ENCODE measurements around the gene LNPK.
"Not testable (repeated sequence)": the region's sequence is repeated elsewhere in the genome, so short reads cannot be mapped to it uniquely, and the experiment has no call there.

The LNPK gene, protein sequence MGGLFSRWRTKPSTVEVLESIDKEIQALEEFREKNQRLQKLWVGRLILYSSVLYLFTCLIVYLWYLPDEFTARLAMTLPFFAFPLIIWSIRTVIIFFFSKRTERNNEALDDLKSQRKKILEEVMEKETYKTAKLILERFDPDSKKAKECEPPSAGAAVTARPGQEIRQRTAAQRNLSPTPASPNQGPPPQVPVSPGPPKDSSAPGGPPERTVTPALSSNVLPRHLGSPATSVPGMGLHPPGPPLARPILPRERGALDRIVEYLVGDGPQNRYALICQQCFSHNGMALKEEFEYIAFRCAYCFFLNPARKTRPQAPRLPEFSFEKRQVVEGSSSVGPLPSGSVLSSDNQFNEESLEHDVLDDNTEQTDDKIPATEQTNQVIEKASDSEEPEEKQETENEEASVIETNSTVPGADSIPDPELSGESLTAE

DNA sequence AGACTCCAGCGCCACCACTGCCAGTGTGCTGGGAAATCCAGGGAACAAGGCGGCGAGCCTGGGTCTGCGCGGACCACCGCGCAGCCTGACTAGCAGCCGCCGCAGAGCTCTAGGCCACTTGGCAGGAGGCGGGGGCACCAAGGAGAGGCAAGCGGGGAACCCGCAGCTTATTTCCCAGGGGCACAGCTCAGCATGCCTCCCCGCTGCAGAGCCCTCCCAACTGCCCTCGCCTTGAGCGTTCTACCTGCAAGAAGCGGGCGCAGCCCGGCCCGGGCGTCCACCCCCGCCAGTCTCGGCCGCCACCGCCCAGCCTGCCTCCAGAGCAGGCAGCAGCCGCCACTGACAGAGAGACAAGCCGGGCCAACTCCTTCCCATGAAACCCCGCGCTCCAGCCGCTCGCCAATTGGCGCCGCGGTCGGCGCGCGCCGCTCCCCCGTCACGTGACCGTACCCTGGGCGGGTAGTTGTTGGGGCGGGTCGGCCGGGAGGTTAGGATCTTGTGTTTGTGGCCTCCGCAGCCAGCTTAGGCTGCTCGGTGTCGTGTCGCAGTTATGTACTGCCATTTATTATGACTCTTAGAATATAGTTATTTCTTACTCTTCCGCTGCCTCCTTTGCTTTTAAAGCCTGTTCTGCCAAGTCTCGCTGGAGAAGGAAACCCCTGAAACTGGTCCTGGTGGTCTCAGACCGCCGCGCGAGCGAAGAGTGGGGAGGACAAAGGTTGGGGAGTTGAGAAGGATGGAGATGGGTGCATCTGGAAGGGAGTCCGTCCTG lies at the start of gene LNPK:
TSS of gene LNPK (minus strand) at position 352 of the 772 bp plus-strand sequence. CDS start 6,683 bp downstream, outside the sequence.
- DNase-seq (ENCODE audit: low read depth), result peak; percentile 84

DNA sequence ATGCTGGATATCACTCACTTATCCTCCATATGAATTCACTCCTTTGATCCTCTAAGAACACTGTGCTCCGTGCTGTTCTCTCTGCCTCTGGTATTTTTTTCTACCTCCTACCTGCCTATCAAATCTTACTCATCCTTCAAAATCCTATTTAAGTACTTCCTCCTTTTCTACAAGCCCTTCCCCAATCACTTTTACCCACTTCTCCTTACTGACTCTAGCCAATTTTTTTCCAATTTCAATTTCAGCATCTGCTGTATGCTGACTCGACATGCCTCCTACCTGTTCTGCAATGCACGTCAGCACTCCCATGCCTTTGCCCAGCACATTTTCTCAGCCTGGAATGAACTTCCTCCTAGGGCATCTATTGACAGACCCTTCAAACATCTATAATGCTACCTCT lies 37.3 kb upstream of the LNPK start:
- DNase-seq (ENCODE audit: low read depth), result no peak

DNA sequence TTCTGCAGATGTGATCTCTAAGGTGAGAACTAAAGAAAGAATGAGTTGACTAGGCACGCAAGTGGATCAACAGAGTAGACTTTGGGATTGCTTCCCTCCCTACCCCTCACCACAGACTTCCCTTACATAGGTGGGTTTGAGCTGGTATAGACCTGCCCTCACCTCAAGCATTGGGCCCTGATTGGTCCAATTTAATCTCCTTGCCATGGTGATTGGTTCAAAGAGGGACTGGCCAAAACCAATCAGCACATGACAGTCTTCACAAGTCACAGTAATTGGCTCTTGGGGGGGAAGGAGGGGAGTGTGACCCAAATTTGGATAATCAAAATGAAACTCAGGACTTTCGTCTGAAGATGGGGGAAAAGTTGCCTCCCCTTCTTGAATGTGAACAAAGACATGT lies 36.6 kb upstream of the LNPK start:
- no peak for DNase-seq (ENCODE audit: low read depth)

DNA sequence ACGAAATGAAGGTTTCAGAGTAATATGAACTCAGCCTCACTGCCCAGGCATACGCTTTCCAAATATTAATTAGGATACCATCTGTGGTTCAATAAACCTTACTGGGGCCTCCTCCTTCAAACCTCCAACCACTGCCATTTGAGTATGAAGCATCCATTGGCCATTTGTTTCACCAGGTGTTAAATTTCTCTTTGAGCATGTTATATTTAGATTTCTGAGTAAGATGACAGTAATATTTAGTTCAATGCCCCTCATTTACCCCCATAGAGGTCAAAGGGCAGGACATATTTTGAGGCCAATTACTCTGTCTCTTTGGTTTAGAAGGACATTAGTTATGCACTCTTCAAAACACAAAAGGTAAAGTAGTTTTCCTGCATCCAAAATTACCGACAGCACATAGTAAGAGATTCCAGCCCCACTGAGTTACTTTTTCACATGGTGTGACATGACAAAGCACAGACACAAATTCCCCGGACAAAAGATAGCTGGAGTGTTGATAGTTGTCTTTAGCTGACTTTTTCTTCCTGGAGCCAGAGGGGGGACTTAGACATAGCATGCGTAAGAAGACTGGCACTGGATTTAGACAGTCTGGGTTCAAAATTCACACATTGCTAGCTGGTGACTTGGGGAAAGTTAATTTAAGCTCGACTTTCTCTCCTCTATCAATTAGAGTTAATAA lies 33.1 kb upstream of the LNPK start:
- DNase-seq (ENCODE audit: low read depth), result no peak

DNA sequence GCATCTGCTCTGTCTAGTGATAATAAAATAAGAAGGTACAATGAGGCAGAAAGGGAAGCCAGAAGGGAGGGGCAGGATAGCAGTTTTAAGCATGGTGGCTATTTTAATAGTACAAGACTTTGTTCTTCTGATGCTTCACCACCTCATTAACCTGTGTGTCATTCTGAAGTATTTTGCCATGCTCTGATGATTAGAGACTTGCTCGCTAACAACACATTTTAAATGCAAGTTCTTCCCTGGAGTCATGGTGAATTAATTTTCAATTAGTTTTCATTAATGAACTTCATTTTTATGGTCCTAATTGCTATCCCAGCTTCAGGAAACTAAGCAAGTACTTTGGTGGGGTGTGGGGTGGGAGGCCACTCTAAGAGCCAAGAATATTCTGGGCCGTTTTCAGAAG lies 25.7 kb upstream of the LNPK start:
- DNase-seq (ENCODE audit: low read depth), result no peak

DNA sequence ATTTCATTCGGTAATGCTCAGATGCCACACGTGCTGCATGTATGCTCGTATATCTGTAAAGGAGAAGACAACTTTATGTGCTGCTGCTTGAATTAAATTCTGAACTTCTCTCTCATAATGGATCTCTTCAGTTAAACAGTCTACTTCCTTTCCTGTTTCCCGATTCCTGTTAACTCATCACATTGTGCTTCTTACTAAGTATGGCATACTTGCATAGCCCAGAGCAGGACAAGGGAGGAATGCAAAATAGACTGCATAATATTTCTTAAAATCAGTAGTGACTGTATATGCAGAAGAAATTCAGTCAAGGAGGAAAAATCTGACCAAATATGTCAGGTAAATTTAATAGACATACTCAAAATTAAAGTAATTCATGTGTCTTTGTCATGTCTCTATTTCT lies 23.9 kb upstream of the LNPK start:
- no peak for DNase-seq (ENCODE audit: low read depth)

DNA sequence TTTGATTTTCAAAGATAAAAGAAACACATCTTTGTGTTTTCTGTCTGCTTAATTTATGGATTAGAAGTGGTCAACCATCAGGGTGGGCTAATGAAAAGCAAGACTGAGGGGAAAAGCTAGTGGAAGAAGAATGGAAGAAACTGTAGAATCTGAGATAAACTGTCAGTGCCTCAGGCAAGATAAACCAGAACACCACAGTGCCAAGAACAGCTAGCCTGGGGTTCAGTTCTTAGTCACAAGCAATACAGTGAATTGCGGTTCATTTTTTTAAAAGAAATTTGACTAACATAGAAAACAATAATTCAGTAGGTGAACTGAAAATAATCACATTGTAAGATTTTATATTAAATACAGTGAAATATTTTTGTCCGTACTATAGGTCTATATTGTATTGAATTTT lies 22.0 kb upstream of the LNPK start:
- no peak for DNase-seq (ENCODE audit: low read depth)

DNA sequence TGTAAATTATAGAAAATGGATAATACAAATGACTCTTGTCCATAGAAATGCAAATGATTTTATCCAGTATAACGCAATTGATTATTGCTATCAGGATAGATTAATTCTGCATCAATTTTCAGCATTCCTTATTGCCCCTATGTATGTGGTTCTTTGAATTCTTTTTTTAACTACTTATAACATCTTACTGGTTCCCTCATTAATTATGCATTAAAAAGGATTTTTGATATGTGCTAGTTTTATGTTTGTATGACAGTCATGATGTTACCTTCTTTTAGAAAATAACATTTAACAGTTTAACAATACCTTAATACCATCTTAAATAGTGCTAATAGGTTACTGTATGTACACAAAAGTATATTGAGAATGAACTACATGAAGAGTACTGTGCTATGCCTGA lies 20.0 kb upstream of the LNPK start:
- DNase-seq (ENCODE audit: low read depth), result no peak

DNA sequence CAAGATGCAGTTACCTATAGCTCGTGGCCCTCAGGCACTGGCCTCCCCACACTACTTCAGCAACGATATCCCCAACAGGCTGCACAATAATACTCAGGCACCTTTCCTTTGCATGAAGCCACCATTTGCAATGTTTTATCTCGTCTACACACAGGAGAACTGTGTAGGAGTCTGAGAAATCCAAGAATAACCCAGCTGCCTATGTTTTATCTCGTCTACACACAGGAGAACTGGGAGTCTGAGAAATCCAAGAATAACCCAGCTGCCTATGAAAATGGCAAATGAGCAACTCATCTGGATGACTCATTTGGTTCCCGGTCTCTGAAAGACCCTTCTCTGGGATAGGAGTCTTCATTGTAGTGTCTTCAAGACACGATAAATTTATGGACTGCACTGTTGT lies 18.3 kb upstream of the LNPK start:
- DNase-seq (ENCODE audit: low read depth), result no peak

DNA sequence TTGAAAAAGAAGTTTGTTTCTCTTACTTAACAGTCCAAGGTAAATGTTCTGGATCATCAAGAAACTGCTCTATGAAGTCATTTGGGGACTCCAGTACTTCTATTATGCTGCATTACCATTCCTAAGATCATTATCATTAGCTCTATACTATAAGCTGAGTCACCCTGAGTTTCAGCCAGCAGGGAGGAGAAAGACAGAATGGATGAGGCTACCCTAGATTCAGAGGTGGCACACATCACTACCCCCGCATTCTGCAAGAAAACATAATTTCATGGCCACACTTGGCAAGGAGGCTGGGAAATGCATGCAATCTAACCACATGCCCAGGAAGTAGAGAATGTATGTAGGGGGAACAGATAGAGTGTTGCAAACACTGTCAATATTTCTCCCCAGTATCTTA lies 16.6 kb upstream of the LNPK start:
- no peak for DNase-seq (ENCODE audit: low read depth)

DNA sequence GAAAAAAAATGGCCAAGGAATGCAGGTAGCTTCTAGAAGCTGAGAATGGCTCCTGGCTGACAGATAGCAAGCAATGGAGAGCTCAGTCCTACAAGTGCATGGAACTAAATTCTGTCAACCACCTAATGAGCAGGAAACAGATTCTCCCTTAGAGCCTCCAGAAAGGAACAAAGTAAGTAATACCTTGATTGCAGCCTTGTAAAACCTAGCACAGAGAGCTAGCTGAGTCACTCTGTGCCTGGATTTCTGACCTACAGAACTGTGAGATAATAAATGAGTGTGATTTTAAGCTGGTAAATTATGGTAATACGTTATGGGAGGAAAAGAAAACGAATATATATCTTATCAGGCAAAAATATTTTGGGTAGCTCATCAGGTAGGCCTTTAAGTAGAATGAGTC lies 7.4 kb upstream of the LNPK start:
- no peak for DNase-seq (ENCODE audit: low read depth)

DNA sequence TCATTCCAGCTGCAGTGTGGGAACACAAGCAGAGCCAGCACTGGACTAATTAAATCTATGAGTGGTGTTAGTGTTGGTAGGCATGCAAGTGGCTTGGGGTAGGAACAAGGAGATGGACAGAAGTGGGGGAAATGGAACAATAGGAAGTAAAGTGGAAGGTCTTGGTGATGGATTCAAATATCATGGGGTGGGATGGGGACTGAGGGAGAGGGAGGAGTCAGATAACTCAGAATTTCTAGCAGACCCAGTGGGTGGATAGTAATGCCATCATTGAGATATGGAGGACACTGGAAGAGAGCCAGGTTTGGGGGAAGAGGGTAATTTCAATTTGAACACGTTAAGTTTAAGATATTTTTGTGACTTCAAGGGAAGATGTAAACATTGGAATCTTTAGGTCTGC lies 2.9 kb upstream of the LNPK start:
- no peak for DNase-seq (ENCODE audit: low read depth)

DNA sequence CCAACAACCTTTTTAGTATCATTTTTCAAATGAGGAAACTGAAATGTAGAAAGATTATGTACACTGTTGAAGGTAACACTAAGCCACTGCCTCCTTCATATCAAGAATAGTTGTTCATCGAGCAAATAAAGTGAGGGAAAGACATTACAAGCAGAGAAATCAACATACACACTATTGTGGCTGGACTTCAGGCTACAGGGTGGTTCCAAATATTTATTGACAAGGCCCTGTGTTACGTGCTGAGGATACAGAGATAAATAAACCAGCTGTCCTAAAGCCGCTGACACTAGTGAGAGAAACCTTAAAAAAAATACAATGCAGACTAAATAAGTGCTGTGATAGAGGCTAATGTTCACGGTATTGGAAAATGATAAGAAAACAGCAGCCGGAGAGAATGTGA lies 1.9 kb upstream of the LNPK start:
- no peak for DNase-seq (ENCODE audit: low read depth)

DNA sequence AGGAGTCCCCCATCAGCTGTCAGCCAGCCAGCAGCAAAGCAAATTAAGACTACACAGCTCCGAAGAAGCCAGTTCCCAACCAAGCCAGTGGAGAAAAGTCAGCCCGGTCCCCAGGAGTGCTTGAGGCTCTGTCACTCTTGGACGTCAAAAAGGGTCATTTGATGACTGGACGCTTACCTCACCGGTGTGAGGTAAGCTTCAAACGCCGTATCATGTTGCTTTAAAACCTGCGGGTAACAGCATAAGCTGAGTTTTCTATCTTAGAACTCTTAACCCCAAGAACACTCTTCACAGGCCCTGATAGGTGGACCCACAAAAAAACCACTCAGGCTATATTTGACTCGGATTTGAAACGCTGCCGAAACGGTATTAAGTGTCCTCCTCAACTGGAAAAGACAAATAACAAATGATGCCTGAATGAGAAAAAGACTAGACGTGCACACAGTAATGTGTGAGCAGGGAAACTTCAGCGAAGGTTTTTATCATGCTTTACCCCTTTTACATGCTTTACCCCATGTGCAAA lies 682 bp upstream of the LNPK start:
- DNase-seq (ENCODE audit: low read depth), result no peak

DNA sequence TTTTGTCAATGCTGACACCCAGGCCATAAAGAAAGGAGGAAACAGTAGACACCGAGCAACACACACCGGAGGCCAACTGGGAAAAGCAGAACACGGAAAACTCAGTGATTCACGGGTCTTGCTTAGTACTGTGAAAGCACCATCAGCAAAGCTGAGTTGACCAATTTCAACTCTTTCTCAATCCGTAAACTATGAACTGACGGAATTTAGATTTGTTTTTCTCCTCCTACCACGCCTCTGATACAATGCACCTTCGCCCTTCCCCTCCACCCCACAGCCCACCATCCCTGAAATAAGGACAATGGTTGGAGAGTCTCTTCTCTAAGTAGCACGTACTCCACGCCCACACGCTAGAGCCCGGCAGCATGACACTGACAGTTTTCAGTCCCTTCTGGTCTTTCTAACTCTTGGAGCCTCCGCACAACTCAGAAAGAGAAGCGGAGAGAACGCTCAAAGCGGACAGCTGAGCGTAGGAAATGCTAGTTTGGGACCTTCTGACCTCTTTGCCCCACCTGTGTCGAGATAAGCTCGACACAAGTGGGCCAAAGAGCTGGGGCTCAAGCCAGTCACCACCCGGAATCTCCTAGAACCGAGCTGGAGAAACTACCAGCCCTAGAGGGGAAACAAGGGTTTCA lies 669 bp downstream of the LNPK start:
- DNase-seq (ENCODE audit: low read depth), result peak; percentile 21

DNA sequence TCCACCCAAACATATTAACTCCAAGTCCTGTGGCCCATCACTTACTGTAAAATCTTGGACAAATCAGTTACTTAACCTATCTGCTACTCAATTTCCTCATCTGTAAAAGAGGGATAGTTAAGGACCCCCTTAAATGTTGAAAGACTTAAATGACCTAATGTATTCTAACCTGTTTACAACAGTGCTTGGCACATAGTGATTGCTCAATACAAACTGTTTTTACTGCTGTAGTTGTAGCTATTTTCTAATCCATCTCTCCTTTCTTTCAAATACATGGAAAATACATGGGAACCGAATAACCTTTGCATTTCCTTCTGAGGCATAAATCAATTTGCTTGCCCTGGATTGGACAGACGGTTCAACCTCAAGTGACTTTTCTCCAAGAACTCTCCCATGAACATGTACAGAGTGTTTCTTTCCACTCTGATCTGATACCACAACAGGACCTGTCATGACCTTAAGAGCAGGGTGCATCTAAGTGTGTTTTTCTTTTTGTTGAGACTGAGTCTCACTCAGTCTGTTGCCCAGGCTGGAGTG lies 2.7 kb downstream of the LNPK start:
- DNase-seq (ENCODE audit: low read depth), result no peak

DNA sequence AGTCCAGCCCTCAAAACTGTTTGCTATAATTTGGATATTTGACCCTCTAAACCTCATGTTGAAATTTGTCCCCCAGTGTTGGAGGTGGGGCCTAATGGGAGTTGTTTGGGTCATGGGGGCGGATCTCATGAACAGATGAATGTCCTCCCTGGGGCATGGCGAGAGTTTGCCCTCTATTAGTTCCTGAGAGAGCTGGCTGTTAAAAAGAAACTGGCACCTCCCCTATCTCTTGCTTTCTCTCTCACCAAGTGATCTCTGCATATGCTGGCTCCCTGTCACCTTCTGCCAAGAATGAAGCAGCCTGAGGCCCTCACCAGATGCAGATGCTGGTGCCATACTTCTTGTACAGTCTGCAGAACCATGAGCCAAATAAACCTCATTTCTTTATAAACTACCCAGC lies 12.0 kb downstream of the LNPK start:
- no peak for DNase-seq (ENCODE audit: low read depth)

DNA sequence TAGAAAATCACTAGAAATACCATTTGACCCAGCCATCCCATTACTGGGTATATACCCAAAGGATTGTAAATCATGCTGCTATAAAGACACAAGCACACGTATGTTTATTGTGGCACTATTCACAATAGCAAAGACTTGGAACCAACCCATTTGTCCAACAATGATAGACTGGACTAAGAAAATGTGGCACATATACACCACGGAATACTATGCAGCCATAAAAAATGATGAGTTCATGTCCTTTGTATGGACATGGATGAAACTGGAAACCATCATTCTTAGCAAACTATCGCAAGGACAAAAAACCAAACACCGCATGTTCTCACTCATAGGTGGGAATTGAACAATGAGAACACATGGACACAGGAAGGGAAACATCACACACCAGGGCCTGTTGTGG lies 14.9 kb downstream of the LNPK start:
- DNase-seq (ENCODE audit: low read depth), result not testable (repeated sequence)

DNA sequence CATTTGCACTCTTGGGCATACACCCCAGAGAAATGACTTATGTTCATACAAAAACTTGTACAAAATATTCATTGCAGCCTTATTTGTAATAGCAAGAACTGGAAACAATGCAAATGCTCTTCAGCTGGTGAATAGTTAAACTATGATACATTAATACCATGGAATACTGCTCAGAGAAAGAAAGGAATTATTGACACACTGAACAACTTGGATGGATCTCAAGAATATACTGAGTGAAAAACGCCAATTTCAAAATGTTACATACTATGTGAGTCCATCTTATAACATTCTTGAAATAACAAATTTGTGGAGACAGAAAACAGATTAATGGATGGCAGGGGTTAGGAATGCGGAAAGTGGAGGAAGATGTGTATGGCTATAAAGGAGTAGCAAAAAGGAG lies 17.2 kb downstream of the LNPK start:
- no peak for DNase-seq (ENCODE audit: low read depth)

DNA sequence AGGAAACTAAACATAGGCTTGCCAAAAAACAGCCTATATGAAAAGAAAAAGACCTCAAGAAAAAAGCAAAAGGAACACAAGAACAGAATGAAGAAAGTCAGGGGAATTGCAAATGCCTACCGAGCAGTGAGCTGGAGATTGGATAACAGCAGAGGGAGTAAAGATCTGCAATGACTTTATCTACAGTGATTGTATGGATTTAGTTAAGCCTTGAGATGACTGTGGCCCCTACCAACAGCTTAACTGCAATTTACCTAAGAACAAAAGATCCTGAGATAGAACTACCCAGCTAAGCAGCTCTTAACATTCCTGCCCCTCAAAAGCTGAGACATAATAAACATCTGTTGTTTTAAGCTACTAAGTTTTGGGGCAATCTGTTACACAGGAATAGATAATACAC lies 20.5 kb downstream of the LNPK start:
- no peak for DNase-seq (ENCODE audit: low read depth)

DNA sequence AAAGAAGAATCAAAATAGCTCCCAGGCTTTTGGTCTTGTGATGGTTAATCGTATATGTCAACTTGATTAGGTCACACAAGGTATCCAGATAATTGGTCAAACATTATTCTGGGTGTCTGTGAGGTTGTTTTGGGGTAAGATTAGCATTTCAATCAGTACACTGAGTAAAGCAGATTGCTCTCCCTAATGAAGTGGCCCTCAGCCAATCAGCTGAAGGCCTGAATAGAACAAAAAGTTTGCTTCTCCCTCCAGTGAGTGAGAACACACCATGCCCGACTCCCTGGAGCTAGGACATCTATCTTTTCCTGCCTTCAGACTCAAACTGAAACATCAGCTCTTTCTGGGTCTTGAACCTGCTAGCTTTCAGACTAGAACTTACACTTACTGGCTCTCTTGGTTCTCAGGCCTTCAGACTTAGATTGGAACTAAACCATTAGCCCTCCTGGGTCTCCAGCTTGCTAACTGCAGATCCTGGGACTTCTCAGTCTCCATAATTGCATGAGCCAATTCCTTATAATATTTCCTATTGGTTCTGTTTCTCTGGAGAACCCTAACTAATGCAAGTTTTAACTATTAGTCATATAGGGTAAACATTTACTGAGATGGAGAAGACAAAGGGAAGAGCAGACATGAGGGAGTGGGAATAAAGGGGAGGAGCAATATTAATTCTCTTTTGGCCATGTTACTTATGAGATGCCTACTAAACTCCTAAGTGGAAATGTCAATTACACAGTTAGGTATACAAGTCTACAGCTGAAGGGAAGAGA lies 25.5 kb downstream of the LNPK start:
- DNase-seq (ENCODE audit: low read depth), result no peak
